ENCODE data around the gene HTR3C.
"Not testable (repeated sequence)": the region's sequence is repeated elsewhere in the genome, so short reads cannot be mapped to it uniquely, and the experiment has no call there.

HTR3C gene, protein sequence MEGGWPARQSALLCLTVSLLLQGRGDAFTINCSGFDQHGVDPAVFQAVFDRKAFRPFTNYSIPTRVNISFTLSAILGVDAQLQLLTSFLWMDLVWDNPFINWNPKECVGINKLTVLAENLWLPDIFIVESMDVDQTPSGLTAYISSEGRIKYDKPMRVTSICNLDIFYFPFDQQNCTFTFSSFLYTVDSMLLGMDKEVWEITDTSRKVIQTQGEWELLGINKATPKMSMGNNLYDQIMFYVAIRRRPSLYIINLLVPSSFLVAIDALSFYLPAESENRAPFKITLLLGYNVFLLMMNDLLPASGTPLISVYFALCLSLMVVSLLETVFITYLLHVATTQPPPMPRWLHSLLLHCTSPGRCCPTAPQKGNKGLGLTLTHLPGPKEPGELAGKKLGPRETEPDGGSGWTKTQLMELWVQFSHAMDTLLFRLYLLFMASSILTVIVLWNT

DNA sequence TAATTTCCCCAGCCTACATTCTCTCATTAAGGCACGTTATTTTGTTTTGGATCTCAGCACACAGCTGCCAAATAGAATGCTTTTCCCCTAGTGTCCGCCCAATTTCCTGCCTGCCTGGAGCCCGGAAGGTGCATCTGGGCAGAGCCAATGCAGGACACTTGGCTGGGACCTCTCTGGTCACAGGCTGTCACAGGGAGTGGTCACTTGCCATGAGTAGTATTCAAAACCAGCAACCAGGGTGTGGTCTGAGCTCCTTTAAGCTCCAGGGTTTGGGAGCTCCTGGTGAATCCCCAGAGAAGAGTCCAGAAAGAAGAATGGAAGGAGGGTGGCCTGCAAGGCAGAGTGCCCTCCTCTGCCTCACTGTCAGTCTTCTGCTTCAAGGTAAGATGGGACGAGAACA, at the start of gene HTR3C:
HTR3C (plus strand) TSS at position 281 of the 400 bp plus-strand sequence; CDS start at position 315, 34 bp downstream.
- DNase-seq = no peak

DNA sequence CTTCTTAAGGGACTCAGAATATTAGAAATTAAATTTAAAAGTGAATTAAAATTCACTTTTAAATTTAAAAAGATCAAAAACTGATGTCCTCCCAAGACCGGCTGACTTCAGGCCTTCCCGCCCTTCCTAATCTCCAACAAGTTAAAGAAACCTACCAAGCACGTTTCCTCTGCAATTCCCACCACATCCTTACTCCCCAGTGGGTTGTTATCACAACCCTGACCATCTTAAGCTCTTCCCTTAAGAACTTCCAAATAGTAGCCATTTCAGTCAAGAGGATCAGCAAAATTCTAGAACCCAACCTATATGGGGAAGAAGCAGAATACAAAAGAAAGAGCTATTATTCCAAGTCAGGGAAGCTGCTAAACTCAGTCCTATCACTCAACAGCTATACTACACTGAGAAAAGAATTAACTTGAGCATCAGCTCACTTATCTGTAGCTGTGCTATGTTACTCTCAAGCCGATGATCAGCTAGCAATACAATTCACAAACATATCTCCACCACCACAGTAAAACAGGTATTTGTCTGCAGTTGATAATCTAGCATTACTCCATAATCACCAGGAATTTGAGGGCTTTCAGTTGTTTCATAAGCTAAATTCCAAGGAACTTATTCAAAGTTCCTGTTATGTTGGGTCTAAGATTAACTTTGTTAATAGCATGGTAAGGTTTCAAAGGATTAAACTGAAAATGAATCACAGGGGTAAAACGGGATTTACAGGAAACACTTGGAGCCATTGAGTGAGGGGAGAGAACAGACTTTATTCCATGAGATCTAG, 49.5 kb upstream of the HTR3C start:
- peak; percentile 87 for DNase-seq

DNA sequence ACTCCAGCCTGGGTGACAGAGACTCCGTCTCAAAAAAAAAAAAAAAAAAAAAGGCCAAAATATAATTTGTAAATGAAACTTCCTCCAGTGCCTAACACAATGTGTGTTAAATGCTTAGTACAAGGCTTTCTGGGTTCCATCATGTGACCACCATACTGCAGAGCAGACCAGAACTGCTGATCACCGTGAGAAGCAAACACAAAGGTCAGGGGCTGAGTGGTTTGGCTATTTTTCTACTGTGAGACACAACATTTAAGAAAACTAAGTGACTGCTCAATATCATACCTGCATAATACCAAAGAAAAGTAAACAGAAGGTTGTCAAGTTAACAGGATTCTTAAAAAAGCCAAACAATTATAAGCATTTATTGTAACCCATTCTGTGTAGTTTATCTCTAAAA, 48.4 kb upstream of the HTR3C start:
- no peak for DNase-seq

DNA sequence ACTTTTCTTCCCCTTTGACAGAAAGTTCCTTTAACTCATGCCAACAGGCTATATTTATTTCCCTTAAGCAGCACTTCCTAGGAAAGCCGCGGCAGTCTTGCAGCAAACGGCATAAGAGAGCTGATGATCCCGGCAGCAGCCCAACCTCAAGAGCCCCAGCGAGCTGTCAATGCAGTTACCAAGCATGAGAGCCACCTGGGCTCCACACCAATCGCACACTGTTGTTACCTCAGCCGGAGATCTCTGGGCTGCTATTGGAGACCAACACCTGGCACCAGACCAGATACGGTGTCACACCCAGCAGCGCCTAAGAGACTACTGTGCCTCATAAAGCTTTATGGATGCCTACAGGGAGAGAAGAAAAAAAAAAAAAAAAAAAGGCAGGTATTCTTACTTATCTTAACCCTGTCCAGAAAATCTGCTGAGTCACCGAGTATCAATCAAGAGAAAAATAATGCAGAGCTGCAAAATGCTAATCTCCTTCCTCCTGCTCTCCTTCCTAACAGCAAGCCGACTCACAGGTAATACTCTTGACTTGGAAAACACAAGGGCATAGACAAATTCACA, 46.8 kb upstream of the HTR3C start:
- peak; percentile 52 for DNase-seq

DNA sequence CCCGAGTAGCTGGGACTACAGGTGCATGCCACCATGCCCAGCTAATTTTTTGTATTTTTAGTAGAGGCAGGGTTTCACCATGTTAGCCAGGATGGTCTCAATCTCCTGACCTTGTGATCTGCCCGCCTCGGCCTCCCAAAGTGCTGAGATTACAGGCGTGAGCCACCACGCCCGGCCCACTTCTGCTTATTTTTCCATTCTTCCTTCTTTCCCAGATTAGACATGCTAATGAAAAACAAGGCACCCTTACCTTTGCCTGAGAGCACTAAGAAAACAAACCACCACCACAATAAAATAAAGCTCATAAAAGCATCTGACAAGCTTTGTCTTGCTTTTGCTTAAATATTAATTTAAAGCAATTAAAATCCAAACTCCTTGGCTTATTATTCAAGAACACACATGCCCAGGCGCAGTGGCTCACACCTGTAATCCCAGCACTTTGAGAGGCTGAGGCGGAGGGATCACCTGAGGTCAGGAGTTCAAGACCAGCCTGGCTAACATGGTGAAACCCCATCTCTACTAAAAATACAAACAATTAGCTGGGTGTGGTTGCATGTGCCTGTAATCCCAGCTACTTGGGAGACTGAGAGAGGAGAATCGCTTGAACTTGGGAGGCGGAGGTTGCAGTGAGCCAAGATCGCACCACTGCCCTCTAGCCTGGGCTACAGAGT, 45.6 kb upstream of the HTR3C start:
- DNase-seq = not testable (repeated sequence)

DNA sequence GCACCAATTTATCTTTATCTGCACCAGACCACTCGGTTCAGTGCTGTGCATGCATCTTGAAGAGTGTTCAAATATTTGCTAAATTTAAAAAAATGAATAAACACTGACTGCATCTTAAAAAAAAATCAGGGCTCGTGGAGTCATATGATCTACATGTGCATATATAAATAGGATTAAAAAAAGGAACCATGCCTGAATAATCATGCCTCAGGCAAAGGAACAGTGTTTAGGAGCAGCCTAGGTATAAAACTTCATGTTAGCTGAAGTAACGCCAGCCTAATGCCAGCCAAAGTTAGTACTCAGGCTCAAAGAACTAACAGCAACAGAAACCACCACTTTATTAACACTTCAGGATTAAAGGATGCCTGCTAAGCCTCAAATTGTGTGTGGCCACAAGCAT, 44.7 kb upstream of the HTR3C start:
- DNase-seq = no peak

DNA sequence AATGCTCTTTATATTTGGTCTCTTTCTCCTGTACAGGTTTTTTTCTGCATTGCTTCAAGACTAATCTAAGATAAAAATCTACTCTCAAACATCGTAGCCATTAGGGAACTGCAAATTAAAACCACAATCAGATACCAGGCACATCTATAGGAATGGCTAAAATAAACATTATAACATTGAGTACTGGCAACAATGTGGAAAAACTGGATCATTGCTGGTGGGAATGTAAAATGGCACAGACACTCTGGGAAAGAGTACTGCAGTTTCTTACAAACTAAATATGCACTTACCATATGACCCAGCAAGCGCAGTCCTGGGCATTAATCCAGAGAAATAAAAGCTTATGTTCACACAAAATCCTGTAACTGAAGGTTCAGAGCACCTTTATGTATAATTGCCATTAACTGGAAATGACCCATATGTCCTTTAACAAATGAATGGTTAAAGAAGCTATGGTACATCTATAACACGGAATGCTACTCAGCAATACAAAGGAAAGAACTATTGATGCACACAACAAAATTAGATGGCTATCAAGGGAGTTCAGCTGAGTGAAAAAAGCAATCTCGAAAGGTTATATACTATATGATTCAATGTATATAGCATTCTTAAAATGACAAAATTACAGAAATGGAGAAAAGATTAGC, 41.5 kb upstream of the HTR3C start:
- no peak for DNase-seq

DNA sequence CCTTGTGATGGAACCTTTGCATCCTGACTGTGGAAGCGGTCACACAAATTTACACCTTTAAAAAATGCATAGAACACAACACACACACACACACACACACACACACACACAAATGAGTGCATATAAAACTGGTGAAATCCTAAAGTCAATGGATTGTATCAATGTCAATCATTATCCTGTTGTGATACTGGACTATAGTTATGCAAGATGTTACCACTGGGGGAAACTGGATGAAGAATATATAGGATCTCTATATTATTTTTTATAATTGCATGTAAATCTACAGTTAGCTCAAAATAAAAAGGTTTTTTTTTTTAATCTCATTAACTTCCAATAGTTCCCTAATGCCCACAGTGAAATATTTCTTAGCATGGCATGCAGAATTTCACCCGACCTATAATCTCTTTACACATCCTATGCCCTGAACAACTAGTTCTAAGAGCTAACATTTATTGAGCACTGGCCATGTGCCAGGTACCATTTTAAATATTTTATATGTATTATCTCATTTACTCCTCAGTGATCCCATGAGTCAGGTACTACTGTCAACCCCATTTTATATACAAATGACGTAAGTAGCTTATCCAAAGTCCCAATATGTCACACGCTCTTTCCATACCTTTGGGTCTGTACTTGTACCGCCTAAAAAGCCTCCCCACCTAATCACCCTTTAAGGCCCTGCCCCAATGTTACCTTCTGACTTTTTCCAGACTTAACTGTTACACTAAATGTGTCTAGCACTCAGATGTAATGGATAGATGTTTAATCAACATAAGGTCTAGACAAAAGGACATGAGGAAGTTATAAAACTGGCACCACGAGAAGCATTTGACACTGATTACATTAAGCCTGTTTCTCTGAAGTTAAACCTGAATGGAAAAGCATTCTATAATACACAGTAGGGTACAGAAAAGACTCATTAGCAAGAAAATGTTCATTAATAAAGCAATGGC, 40.6 kb upstream of the HTR3C start:
- DNase-seq = no peak

DNA sequence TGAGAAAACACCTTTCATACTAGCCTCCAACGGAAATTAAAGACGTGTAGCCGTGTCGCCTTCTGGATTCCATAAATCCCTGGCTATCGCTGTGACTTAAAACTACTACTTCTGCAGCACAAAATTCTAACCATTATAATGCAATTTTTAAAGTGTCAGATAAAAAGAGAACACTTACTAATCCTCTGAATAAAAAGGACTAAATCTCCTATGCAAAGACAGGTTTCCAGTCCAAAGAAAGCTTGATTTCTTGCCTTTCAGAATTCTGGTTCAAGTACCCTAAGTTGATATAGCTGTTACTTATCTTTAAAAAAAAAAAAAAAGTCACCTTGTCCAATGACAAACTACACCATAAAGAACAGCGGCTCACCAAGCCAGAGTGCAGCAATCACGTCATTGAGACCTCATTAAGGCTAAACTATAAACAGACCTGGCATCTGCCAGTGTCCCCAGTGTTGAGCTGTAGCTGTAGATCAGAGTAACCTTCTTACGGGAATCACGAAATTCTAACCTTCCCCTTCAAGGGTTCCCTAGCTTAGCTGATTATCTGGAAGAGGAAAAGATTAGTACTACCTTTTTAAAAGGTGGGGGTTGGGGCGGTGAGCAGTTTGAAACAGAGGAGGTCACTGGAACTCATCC, 37.3 kb upstream of the HTR3C start:
- DNase-seq = no peak

DNA sequence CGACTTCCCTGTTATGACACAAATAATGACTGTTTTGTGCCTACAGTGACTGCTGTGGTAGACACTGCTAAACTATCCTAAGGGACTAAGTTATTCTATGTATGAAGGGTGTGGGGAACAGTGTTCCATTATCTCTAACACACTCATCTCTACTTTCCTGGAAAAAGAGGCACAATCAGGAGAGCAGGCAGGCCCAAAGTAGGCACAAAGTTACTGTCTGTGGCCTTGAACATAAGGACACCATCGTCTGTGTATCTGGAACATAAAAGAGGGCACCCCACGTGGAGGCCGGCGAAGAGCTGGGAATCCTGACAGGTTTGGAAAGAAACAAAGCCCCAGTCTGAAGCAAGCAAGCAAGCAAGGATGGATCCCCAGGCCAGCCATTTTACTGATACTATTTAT, 36.7 kb upstream of the HTR3C start:
- DNase-seq = no peak

DNA sequence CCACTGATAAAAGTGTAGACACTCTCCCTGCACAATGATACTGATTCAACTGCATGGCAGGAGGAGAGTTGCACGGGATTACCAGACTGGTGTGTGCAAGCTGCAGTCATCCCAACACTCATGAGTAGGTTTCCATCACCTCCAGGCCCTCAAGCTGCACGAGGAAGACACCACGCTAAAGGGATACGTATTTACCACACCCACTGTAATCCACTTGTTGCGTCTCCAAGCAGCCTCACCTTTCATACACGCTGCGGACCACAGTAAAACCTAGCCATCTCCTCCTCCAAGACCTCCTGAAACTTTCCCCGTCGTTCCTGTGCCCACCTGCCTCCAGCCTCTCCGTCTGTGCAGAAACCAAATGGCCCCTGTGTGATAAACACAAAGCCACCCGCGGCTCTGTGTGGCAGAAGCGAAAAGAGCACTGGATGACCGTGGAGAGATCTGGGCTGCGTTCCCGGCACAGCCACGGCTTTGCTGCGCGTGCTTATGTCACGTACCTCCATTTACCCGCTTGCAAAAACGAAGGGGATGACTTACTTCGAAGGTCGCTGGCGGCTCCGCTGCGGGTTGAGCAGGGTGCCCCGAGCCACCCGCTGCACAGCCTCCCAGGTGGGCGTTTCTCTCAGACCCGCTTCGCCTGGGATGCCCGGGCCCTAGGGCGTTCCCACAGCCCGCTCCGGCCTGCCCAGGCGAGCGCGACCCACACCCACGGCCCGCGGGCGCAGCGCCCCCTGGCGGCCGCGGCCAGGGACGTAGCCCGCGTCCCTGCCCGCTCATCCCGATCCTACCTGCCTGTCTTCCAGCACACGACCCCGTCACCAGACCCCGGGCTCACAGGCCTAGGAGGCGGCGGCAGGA, 35.8 kb upstream of the HTR3C start:
- peak; percentile 44 for DNase-seq

DNA sequence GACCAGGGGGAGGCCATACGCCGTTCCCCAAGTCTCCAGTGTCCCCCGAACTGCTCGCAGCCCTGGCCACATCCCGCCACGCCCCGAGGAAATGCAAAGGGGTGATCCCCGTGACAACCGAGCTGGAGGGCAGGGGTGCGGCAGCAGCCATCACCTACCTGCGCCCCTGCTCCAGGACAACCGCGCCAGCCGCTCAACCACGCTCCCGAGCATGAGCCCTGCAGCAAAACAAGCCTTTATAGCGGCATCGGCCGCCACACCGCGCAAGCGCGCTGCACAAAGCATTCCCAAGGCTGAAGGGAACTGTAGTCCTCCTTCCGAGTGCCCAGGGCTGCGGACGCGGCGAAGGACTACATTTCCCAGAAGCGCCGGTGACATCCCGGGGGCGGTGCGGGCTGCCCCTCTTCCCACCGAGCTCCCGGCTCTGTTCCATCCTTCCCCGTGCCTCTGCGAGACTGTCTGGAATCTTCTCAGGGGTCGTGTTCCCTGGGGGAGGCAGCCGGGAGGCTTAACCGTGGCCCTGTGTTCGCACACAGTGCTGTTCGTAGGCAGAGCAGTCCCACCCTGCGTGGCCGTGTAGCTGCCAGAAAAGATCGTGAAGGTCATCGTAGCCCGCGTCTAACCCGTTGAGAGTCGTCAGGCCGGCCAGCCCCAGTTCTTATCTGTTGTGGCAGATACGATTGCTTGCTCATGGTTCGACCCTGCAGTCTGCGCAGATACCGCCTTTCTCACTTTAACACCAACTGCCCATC, 35.0 kb upstream of the HTR3C start, which contains the start of gene ABCC5:
ABCC5 (minus strand) TSS at position 213 of the 752 bp plus-strand sequence. CDS start 3,492 bp downstream, outside the sequence.
- DNase-seq = peak; percentile 94

DNA sequence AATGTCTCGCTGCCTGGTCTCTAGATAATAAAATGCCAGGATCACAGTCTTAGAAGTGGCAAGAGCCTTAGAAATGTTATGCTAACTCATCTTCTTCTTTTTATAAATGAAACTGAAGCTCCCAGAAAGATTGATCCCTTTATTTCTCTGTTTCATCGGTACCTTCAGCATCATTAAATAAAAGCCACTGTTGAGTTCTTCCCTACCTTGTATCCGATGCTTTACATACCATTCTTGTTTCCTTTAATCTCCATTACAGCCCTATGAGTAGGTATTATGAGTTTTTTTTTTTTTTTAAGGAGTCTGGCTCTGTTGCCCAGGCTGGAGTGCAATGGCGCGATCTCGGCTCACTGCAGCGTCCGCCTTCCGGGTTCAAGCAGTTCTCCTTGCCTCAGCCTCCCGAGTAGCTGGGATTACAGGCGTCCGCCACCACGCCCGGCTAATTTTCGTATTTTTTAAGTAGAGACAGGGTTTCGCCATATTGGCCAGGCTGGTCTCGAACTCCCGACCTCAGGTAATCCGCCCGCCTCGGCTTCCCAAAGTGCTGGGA, 34.3 kb upstream of the HTR3C start:
- no peak for DNase-seq

DNA sequence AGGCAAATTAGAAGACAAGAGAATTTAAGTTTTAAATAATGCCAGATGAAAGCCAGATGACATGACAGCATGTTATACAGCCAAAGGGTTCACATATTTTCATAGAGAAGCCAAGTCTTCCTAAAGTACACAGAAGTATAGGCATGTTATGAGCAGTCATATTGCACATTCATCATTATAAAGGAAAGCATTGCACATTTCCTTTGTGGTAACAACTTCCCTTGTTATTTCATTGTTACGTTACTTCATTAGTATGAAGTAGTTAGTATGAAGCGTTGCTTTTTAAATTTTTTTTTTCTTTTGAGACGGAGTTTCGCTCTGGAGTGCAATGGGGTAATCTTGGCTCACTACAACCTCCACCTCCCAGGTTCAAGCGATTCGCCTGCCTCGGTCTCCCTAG, 30.5 kb upstream of the HTR3C start:
- no peak for DNase-seq

DNA sequence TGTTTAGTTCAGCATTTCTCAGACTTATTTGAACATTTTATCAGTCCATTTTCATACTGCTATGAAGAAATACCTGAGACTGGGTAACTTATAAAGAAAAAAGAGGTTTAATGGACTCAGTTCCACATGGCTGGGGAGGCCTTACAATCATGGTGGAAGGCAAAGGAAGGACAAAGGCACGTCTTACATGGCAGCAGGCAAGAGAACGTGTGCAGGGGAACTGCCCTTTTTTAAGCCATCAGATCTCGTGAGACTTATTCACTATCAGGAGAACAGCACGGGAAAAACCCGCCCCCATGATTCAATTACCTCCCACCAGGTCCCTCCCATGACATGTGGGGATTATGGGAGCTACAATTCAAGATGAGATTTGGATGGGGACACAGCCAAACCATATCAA, 27.6 kb upstream of the HTR3C start:
- not testable (repeated sequence) for DNase-seq

DNA sequence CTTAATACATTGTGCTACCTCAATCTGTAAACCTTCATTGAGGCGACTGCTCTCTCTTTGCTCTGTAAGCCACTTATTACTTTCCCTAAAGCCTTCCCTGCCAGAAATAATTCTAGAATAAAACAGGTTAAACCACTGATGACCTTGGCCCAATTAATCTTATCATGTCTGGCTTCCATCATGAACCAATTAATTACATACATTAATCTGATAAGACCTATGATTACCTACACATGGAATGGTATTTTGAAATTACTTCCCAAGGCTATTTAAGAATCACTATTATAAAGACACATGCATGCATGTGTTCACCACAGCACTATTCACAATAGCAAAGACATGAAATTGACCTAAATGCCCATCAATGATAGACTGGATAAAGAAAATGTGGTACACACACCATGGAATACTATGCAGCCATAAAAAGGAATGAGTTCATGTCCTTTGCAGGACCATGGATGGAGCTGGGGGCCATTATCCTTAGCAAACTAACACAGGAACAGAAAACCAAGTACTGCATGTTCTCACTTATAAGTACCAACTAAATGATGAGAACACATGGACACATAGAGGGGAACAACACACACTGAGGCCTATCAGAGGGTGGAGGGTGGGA, 24.5 kb upstream of the HTR3C start:
- DNase-seq = not testable (repeated sequence)

DNA sequence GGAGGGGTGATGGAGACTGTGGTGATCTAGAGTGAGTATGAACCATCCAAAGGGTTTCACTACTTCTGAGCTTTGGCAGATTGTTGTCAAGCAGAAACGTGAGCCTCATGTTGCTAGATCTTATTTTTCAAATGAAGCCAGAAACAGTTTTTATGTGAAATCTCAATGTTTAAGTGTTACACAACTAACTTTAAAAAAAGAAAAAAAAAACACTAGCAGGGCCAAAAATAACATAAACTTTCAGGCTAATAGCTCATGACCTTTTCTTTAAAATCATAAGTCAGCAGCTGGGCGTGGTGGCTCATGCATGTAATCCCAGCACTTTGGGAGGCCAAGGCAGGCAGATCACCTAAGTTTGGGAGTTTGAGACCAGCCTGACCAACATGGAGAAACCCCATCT, 23.4 kb upstream of the HTR3C start:
- no peak for DNase-seq

DNA sequence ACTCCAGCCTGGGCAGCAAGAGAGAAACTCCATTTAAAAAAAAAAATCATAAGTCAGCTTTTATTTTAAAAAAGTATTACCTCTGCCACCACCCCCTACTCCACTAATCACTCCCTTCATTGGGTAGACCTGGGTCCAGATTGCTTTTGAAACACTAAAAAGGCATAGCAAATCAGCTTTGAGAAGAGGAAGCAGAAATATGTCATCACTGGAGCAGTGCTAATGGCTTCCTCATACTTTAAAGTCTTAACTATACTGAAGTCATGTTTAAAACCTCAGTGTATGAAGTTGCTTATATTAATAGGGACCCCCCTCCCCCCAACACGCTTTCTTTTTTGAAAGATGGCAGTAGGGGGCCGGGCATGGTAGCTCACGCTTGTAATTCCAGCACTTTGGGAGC, 22.3 kb upstream of the HTR3C start:
- DNase-seq = no peak
